ENCODE measurements around the gene NCAM2.

The NCAM2 gene

DNA sequence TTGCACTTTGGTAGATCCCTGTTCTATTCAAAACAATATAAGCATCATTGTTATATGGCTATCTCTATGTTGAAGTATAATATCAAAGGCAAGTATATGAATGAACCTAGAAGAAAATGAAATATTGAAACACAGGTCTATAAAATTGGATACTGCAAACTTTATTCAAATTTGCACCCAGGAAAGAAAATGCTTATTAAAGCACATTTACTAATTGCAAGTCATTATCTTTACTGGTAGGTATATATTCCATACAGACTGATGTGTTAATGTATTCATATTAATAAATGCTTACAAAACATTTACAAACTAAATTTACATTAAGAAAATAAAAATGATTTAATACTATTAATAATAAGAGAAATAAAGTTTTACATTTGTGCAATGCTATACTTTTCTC, 469.8 kb downstream of the NCAM2 start:
- DNase-seq: no peak

DNA sequence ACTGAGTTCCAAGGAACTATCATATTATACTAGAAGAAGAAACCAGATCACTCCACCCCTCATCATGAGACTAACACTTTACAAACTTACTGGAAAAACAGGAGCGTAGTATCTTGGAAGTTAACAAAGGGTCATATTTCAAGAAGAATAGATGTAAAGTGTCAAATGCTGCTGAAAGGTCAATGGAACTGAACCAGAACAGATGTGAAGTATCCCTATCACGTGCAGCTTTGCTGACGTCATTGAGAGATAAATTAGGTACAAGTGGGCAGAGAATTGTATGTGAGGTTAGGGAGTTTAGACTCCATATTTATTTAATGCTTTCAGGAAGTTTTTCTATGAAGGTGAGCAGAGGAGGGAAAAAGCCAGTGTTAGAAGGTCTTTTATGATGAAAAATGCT, 483.0 kb downstream of the NCAM2 start:
- no peak for DNase-seq

DNA sequence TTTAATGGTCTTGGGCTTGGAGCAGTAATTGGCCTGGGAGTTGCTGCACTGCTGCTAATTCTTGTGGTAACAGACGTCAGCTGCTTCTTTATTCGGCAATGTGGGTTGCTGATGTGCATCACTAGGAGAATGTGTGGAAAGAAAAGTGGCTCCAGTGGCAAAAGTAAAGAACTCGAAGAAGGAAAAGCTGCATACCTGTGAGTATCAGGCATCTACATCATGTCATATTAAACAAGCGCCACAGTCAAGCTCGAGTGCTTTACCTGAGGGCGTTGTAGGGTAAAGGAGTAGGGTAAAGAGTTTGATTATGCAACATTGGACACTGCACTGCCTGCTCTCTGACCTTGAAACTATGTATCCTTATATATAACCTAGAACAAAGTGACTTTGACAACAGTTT, 510.6 kb downstream of the NCAM2 start:
- DNase-seq: no peak

DNA sequence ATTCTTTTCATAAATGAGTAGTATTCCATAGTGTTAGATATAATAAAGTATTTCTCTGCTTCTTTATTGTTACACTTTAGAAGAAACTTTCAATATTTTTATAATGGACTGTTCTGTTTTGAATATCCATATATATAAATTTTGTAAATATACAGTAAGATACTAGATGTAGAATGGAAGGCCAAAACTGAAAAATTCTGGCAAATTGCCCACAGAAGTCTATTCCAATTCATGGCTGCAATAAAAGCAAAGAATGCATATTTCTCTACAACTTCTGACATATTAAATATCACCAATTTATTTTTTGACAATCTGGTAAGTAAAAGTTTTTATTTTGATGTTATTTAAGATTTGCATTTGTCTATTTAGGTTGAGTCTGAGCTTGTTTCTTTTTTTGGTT, 532.5 kb downstream of the NCAM2 start:
- no peak for DNase-seq

DNA sequence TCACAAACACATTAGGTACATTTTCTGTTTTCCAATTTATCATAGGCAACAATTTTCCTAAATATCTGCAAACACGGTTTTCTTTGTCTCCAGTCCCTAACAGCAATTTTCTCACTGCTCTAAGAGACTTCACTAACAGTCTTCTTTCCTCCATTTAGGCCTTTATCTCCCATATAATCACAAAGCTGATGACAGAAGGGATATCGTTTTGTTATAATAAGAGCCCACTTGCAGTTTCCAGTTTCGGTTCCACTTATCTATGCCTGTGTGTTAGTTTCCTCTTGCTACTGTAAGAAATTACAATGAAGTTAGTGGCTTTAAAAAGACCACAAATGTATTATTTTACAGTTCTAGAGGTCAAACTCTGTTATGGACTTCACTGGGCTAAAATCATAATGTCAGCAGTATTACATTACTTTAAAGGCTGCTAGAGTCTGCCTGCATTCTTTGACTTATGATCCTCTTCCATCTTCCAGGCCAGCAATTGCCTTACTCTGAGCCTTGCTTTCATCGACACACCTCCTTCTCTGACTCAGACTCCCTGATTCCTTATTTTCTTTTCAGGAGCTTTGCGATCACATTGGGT, 549.3 kb downstream of the NCAM2 start:
- DNase-seq: no peak

DNA sequence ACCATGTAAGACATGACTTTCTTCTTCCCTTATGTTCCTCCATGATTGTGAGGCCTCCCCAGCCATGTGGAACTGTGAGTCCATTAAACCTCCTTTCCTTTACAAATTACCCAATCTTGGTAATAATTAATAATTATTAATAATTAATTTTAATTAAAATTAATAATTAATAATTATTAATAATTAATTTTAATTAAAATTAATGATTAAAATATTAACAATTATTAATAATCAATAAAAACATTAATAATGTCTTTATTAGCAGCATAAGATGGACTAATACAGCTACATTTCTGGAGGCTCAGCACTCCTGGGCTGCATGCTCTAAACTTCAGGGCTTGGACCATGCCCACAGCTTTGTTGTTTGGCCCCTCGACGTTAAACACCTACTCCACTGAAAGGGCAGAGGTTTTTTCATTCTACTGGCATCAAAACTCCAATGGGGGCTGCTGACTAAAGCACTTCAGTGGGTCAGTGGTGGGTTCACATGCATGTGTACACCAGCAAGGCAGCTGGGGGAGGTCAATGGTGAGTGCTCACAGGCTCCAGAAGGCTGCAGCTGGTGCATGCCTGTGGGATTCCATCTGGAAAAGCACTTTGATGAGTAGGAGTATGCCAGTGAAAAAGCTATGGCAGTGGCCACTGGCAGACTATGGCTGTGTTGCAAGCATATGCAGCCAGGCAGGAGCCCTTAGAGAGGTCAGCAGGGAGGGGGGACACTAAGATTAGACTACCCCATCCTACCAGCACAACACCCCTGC, 561.3 kb downstream of the NCAM2 start:
- no peak for DNase-seq

Measured in effector CD8-positive, alpha-beta T cell (primary cell).